DND-41 (cell line): ENCODE data around the gene CSAD.

Source experiments
- ATAC-seq: fragments of 200-7000 bp; cut with Tn5 transposase; 3 replicates; pipeline ENCODE4 v1.9.1; 2021; ENCODE audit warnings: low read depth; ENCODE audit not compliant: insufficient read depth
- DNase-seq: peaks from one replicate; pipeline ENCODE4 v3.0.0-alpha.2; 2020
- H2AFZ ChIP-seq: 2 replicates; pipeline ENCODE4 v1.6.0; 2012; ENCODE audit warnings: low read depth, low read length
- H3K27ac ChIP-seq: 2 replicates; pipeline ENCODE4 v1.5.1; 2012; ENCODE audit warnings: low read length, inconsistent platforms
- H3K27me3 ChIP-seq: fragments of 200-600 bp; sonication (generic); 2 replicates; pipeline ENCODE4 v1.6.0; 2012; ENCODE audit warnings: low read length, mild to moderate bottlenecking, inconsistent platforms; ENCODE audit not compliant: insufficient read depth, poor library complexity
- H3K36me3 ChIP-seq: 2 replicates; pipeline ENCODE4 v1.5.1; 2012; ENCODE audit warnings: low read length, inconsistent platforms; ENCODE audit not compliant: insufficient read depth
- H3K4me1 ChIP-seq: 2 replicates; pipeline ENCODE4 v1.5.1; 2012; ENCODE audit warnings: mild to moderate bottlenecking, low read length; ENCODE audit not compliant: insufficient read depth
- H3K4me2 ChIP-seq: 2 replicates; pipeline ENCODE4 v1.6.0; 2012; ENCODE audit warnings: mild to moderate bottlenecking, moderate library complexity, low read length, inconsistent platforms; ENCODE audit not compliant: insufficient read depth
- H3K4me3 ChIP-seq, 2 experiments: fragments of 200-600 bp in 1 of 2; shearing (Covaris generic) in 1 of 2; 2 replicates each; pipeline ENCODE4 v1.5.1; 2012 to 2016; ENCODE audit warnings: inconsistent platforms in 2 of 2, low read length in 2 of 2, mild to moderate bottlenecking in 2 of 2, low read depth in 1 of 2, moderate library complexity in 1 of 2
- H3K79me2 ChIP-seq: 2 replicates; pipeline ENCODE4 v1.6.0; 2012; ENCODE audit warnings: low read length, inconsistent platforms; ENCODE audit not compliant: insufficient read depth
- H3K9ac ChIP-seq: 2 replicates; pipeline ENCODE4 v1.6.0; 2012; ENCODE audit warnings: low read depth, mild to moderate bottlenecking, inconsistent platforms, low read length, moderate library complexity
- H3K9me3 ChIP-seq: 2 replicates; pipeline ENCODE4 v1.5.1; 2012; ENCODE audit warnings: low read length, moderate library complexity, mild to moderate bottlenecking, inconsistent platforms; ENCODE audit not compliant: insufficient read depth, severe bottlenecking
- H4K20me1 ChIP-seq: 2 replicates; pipeline ENCODE4 v1.6.0; 2012; ENCODE audit warnings: low read length; ENCODE audit not compliant: insufficient read depth
- CTCF ChIP-seq: IDR thresholded peaks from 2 replicates; pipeline ENCODE4 v1.5.1; 2012; ENCODE audit warnings: borderline replicate concordance, low read length, moderate library complexity, mild to moderate bottlenecking; ENCODE audit not compliant: poor library complexity, severe bottlenecking; ENCODE audit errors: extremely low read depth
- EZH2 ChIP-seq: IDR thresholded peaks from 3 replicates; pipeline ENCODE4 v1.6.1; 2012; ENCODE audit warnings: borderline replicate concordance, low read depth, mild to moderate bottlenecking, moderate library complexity, low read length, inconsistent platforms; ENCODE audit not compliant: severe bottlenecking

Gene CSAD

GRCh38 chr12:53152390-53152789 is 28.3 kb downstream of the CSAD start:
- H4K20me1 ChIP-seq = no peaks in the 10 kb centered on the region
- ATAC-seq = no peak
- H3K4me1 ChIP-seq = no peaks in the 10 kb centered on the region
- H3K4me3 ChIP-seq = no peak overlapping the region
- H3K27me3 ChIP-seq = no peaks in the 10 kb centered on the region
- H3K36me3 ChIP-seq = no peaks in the 10 kb centered on the region
- no peaks in the 10 kb centered on the region for H3K79me2 ChIP-seq
- H3K9ac ChIP-seq = no peak overlapping the region
- no peak overlapping the region for H3K27ac ChIP-seq
- H3K9me3 ChIP-seq = peaks cover 1% of the 10 kb centered on the region
- DNase-seq = no peak
- TF ChIP-seq CTCF (no peak), EZH2 (no peak)
- no peak overlapping the region for H3K4me2 ChIP-seq
- H2AFZ ChIP-seq = no peak overlapping the region

GRCh38 chr12:53151039-53151438 is 29.7 kb downstream of the CSAD start:
- Histone ChIP-seq H3K9ac (no peak overlapping the region), H3K4me1 (no peaks in the 10 kb centered on the region), H3K27ac (no peak overlapping the region), H3K79me2 (no peaks in the 10 kb centered on the region), H3K4me2 (no peak overlapping the region), H3K36me3 (no peaks in the 10 kb centered on the region), H2AFZ (no peak overlapping the region), H3K27me3 (no peaks in the 10 kb centered on the region), H3K4me3 (no peak overlapping the region), H4K20me1 (no peaks in the 10 kb centered on the region), H3K9me3 (peaks cover 3% of the 10 kb centered on the region)
- DNase-seq (no peak), ATAC-seq (no peak)
- TF ChIP-seq EZH2 (no peak), CTCF (no peak)

GRCh38 chr12:53147653-53148052 is 33.1 kb downstream of the CSAD start:
- Histone ChIP-seq H3K4me2 (no peak overlapping the region), H3K9ac (no peak overlapping the region), H3K4me1 (no peaks in the 10 kb centered on the region), H3K4me3 (no peak overlapping the region), H4K20me1 (no peaks in the 10 kb centered on the region), H3K9me3 (peaks cover 3% of the 10 kb centered on the region), H3K27me3 (no peaks in the 10 kb centered on the region), H2AFZ (no peak overlapping the region), H3K79me2 (no peaks in the 10 kb centered on the region), H3K27ac (no peak overlapping the region), H3K36me3 (no peaks in the 10 kb centered on the region)
- TF ChIP-seq EZH2 (no peak), CTCF (no peak)
- ATAC-seq (no peak), DNase-seq (no peak)

GRCh38 chr12:53147181-53147580 is 33.5 kb downstream of the CSAD start:
- Histone ChIP-seq H3K4me2 (no peak overlapping the region), H2AFZ (no peak overlapping the region), H3K9ac (no peak overlapping the region), H3K9me3 (peaks cover 3% of the 10 kb centered on the region), H4K20me1 (no peaks in the 10 kb centered on the region), H3K36me3 (no peaks in the 10 kb centered on the region), H3K27ac (no peak overlapping the region), H3K79me2 (no peaks in the 10 kb centered on the region), H3K4me1 (no peaks in the 10 kb centered on the region), H3K27me3 (no peaks in the 10 kb centered on the region), H3K4me3 (no peak overlapping the region)
- ATAC-seq (no peak), DNase-seq (no peak)
- no peak for TF ChIP-seq CTCF
- TF ChIP-seq EZH2 = no peak
